ACHN (cell line): ENCODE results near the gene DAPK1.

Experiments used
- DNase-seq: peaks from one replicate; pipeline ENCODE4 v3.0.0-alpha.2; 2015
- in situ Hi-C: cut with HindIII; loops from 2 replicates; pipeline ENCODE4 v1.10.0; 2017; ENCODE audit warnings: low sequenced_read_pairs, low pct_ligation_motif_present, low pct_unique_long_range_greater_than_20kb

DAPK1 gene

GRCh38 chr9:87750726-87751125 is 253.1 kb downstream of the DAPK1 start:
- no peak for DNase-seq
- in situ Hi-C loops, result no loop called here

GRCh38 chr9:87751423-87751822 is 253.8 kb downstream of the DAPK1 start:
- DNase-seq, result peak; percentile 70

GRCh38 chr9:87751868-87752267 is 254.2 kb downstream of the DAPK1 start:
- in situ Hi-C loops, result no loop called here

More at GRCh38 chr9:87751423-87751822, 253.8 kb downstream of the DAPK1 start:
- in situ Hi-C loops, result no loop called here

GRCh38 chr9:87753313-87753712 is 255.6 kb downstream of the DAPK1 start:
- DNase-seq, result no peak
- in situ Hi-C loops, result no loop called here

More at GRCh38 chr9:87751868-87752267, 254.2 kb downstream of the DAPK1 start:
- peak; percentile 25 for DNase-seq
